Urinary bladder (tissue), 4 donors: ENCODE data around the gene CERK. TPM values are rescaled to one million over a fixed set of nuclear protein-coding genes. Genes with fewer than 3 reads are reported as not detected.

ENCODE experiments used
- DNase-seq: peaks from one replicate; pipeline ENCODE4 v3.0.0-alpha.2; 2015; ENCODE audit errors: extremely low spot score
- H3K27ac ChIP-seq: one replicate; pipeline ENCODE4 v1.5.1; 2013; ENCODE audit warnings: low read depth, mild to moderate bottlenecking, moderate library complexity
- H3K36me3 ChIP-seq: one replicate; pipeline ENCODE4 v1.6.1; 2013; ENCODE audit warnings: mild to moderate bottlenecking, moderate library complexity; ENCODE audit not compliant: insufficient read depth
- H3K4me1 ChIP-seq: one replicate; pipeline ENCODE4 v1.6.1; 2013; ENCODE audit warnings: mild to moderate bottlenecking, moderate library complexity; ENCODE audit not compliant: insufficient read depth
- H3K4me3 ChIP-seq: one replicate; pipeline ENCODE4 v1.5.1; 2013; ENCODE audit warnings: low read depth, low read length
- WGBS: extraction: QIAGEN DNeasy Blood & Tissue Kit; methylation state at CpG from one replicate; pipeline ENCODE4 v1.1.7; 2013; 5-methylcytosine and 5-hydroxymethylcytosine counted together
- polyA plus RNA-seq: library from polyadenylated mRNA; stranded (reverse); fragments of 200-250 nt; gene quantifications from one replicate; pipeline ENCODE4 v1.2.3, GENCODE V29; 2013
- total RNA-seq: library from RNA; depleted of rRNA; stranded (reverse); fragments of >200 nt; gene quantifications from one replicate; pipeline ENCODE4 v1.2.3, GENCODE V29; 2014
- donor health status: healthy with polysubstance abuse.
- donor health status: healthy.

CERK gene
- total and polyA plus RNA-seq, 2 donors: 22.3 to 25.4 TPM

GRCh38 chr22:46664301-46664855 is 73.7 kb downstream of the CERK start:
- Histone ChIP-seq H3K36me3 (no peaks in the 10 kb centered on the region), H3K27ac (no peak overlapping the region), H3K4me3 (no peak overlapping the region), H3K4me1 (no peaks in the 10 kb centered on the region)
- DNase-seq: no peak
- WGBS: 98% methylated on average over 13 of the region's 13 CpGs

- 93% methylated on average over 28 of the region's 28 CpGs for WGBS
- H3K4me3 ChIP-seq: no peak overlapping the region
- no peaks in the 10 kb centered on the region for H3K36me3 ChIP-seq
- no peak for DNase-seq
- no peak overlapping the region for H3K27ac ChIP-seq
- no peaks in the 10 kb centered on the region for H3K4me1 ChIP-seq
Measured at GRCh38 chr22:46663436-46664100, 74.5 kb downstream of the CERK start.

- Histone ChIP-seq H3K36me3 (no peaks in the 10 kb centered on the region), H3K4me3 (no peak overlapping the region), H3K27ac (no peak overlapping the region), H3K4me1 (no peaks in the 10 kb centered on the region)
- WGBS: 85% methylated on average over 26 of the region's 26 CpGs
- DNase-seq: no peak
Measured at GRCh38 chr22:46663001-46663400, 75.1 kb downstream of the CERK start.

DNA sequence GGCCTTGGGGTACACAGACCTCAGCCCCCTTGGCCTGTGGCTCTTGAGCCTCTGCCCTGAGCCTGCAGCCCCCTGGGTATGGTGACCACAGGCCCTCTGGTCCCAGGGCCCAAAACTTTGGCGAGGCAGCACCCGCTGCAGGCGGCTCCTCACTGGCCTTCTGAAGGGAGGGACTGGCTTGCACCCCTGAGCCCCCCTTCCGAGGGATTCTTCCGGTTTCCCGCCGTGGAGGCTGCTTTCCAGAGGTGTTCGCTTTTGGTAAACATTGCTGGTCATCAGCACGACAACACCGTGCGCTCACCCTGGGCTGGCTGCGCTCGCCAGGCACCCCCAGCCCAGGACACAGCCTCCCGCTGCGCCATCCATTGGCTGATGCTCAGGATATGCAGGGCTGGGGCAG is 75.8 kb downstream of the CERK start:
- DNase-seq: no peak
- Histone ChIP-seq H3K27ac (no peak overlapping the region), H3K36me3 (no peaks in the 10 kb centered on the region)

GRCh38 chr22:46661221-46661851 is 76.7 kb downstream of the CERK start:
- Histone ChIP-seq H3K4me1 (no peaks in the 10 kb centered on the region), H3K4me3 (no peak overlapping the region), H3K27ac (no peak overlapping the region), H3K36me3 (no peaks in the 10 kb centered on the region)
- no peak for DNase-seq
- WGBS: 83% methylated on average over 22 of the region's 22 CpGs

More for the DNA sequence above, 75.8 kb downstream of the CERK start:
- no peak overlapping the region for H3K4me3 ChIP-seq
- 83% methylated on average over 15 of the region's 15 CpGs for WGBS
- H3K4me1 ChIP-seq: no peaks in the 10 kb centered on the region

GRCh38 chr22:46660604-46661201 is 77.3 kb downstream of the CERK start:
- Histone ChIP-seq H3K36me3 (no peaks in the 10 kb centered on the region), H3K4me1 (no peaks in the 10 kb centered on the region), H3K27ac (no peak overlapping the region), H3K4me3 (no peak overlapping the region)
- 67% methylated on average over 11 of the region's 11 CpGs for WGBS
- DNase-seq: no peak

DNA sequence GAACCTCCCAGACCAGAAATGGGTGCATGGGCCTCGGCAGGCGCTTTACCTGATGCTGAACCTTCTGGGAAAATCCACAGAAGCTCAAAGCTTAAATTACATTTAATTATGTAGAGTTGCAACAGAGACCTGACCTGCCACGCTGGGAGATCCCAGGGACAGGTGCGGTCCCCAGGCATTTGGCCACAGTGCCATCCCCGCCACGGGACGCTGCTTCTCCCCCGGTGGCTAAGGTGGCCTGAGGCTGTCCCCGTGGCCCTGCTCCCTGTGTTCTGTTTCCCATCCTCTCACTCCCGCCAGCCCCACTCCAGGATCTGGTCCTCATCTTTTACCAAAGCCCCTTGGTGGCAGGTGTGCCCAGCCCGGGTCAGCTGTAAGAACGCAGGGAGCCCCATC is 78.3 kb downstream of the CERK start:
- Histone ChIP-seq H3K4me1 (no peaks in the 10 kb centered on the region), H3K36me3 (no peaks in the 10 kb centered on the region), H3K4me3 (no peak overlapping the region), H3K27ac (no peak overlapping the region)
- 96% methylated on average over 12 of the region's 12 CpGs for WGBS
- DNase-seq: no peak

GRCh38 chr22:46659059-46659790 is 78.8 kb downstream of the CERK start:
- Histone ChIP-seq H3K4me1 (no peaks in the 10 kb centered on the region), H3K27ac (no peak overlapping the region), H3K36me3 (no peaks in the 10 kb centered on the region), H3K4me3 (no peak overlapping the region)
- no peak for DNase-seq
- 96% methylated on average over 14 of the region's 14 CpGs for WGBS

DNA sequence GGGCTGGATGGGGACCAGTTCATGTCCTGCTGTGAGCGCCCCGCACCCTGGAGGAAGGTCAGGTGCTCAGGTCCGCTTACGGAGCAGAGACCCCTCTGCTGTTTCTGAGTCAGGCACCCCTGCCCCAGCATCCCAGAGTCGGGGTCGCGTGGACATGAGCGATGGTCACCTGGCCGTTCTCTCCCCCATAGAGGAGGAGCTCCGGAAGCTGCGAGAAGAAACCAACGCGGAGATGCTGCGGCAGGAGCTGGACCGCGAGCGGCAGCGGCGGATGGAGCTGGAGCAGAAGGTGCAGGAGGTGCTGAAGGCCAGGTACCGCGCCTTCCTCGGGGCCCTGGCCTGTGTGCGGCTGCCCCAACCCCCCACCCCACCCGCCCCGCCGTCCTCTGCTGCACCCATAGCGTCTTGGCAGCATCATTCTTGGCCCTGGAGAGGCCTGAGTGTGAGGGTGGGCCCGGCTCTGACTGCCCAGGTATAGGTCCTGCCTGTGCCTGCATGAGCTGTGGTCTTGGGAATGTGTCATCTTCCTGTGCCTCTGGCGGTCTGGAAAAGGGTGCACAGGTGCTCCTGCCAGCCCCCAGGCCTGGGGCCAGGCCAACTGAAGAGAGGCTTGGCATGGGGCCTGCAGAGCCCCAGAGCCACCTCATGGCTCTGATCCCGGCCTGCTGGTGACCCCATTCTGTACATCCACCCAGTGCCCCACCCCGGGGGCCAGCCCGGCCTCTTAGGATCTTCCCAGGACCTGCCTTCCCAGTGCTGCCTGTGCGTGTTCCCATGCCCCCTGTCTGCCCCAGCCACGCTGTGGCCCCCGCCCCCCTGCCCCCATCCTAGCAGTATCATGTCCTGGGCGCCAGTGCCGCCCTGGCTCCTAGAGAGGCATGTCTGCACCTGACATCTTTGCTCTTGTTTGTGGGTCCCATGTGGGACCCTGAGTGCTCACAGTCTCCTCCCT is 79.8 kb downstream of the CERK start:
- 95% methylated on average over 37 of the region's 37 CpGs for WGBS
- H3K36me3 ChIP-seq: no peaks in the 10 kb centered on the region
- no peak overlapping the region for H3K27ac ChIP-seq
- H3K4me3 ChIP-seq: no peak overlapping the region
- no peaks in the 10 kb centered on the region for H3K4me1 ChIP-seq
- DNase-seq: no peak

DNA sequence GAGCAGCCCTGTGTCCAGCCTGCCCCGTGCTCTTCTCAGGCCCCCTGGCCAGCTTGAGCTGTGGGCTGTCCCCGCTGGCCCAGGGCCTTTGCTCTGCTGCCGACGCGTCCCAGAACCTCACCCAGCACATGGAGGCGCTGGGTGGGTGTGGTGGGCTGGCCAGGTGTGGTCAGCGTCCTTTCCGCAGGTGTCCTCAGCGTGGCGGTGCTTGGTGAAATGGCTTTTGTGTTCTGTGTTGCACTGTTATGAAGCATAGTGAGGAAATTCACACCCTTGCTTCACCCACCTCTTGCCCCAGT is 80.4 kb downstream of the CERK start:
- no peak overlapping the region for H3K27ac ChIP-seq
- H3K4me1 ChIP-seq: no peaks in the 10 kb centered on the region
- WGBS: 96% methylated on average over 10 of the region's 10 CpGs
- H3K4me3 ChIP-seq: no peak overlapping the region
- DNase-seq: no peak
- no peaks in the 10 kb centered on the region for H3K36me3 ChIP-seq

- H3K27ac ChIP-seq: no peak overlapping the region
- no peak overlapping the region for H3K4me3 ChIP-seq
- WGBS: 96% methylated on average over 15 of the region's 15 CpGs
- H3K4me1 ChIP-seq: no peaks in the 10 kb centered on the region
- H3K36me3 ChIP-seq: no peaks in the 10 kb centered on the region
- DNase-seq: no peak
Measured at GRCh38 chr22:46656856-46657654, 81.0 kb downstream of the CERK start.

DNA sequence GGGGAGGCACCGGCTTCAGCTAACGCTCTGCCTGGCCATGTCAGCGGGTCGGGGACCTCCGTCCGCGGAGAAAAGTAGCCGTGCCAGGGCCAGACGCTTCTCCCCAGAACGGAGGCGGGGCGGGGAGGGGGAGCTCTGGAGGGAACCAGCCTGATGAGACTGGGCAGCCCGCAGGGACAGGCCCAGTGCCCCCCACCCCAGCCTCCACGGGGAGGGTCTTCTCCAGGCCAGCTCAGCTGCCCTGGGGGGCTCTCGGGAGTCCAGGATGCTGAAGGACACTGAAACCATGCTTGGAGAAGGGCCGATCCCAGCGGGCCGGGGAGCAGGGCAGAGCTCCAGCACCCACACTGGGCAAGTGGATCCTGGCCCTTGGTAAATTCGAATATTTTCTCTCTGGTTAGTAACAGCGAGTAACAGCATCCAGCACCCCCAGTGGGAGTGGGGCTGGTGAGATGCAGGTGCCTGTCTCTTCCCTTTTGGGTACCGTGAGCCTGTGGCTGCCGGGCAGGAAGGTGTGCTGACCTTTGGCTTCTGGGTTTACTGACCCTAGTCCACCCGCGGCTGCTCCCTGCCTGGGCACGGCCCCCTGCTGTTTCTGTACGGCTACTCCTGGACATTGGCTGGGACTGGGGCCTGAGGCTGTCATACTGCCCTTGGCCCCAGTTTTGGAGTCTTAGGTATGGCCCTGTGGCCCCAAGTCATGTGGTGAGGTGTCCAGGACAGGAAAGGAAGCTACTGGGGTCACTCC is 82.0 kb downstream of the CERK start:
- WGBS: 94% methylated on average over 26 of the region's 26 CpGs
- no peak overlapping the region for H3K4me3 ChIP-seq
- H3K4me1 ChIP-seq: no peaks in the 10 kb centered on the region
- no peak overlapping the region for H3K27ac ChIP-seq
- no peak for DNase-seq
- H3K36me3 ChIP-seq: no peaks in the 10 kb centered on the region
